Measurements from ENCODE around the gene GALNTL6.

GALNTL6 gene
- 0 reads per million in 3 experiments for total RNA-seq

GRCh38 chr4:171812665-171813525, at the start of gene GALNTL6:
GALNTL6 (plus strand) TSS chr4:171813404.
- DNase-seq, result no peak

GRCh38 chr4:171765514-171765913, 47.7 kb upstream of the GALNTL6 start:
- no peak for DNase-seq

- DNase-seq, result no peak
Observed at GRCh38 chr4:171774642-171775190, 38.5 kb upstream of the GALNTL6 start.

- DNase-seq, result no peak
Observed at GRCh38 chr4:171779301-171779700, 33.9 kb upstream of the GALNTL6 start.

GRCh38 chr4:171785388-171785787, 27.8 kb upstream of the GALNTL6 start:
- no peak for DNase-seq

- no peak for DNase-seq
Observed at GRCh38 chr4:171793723-171794122, 19.5 kb upstream of the GALNTL6 start.

GRCh38 chr4:171794528-171794927, 18.7 kb upstream of the GALNTL6 start:
- no peak for DNase-seq

GRCh38 chr4:171809854-171810253, 3.4 kb upstream of the GALNTL6 start:
- DNase-seq, result no peak

GRCh38 chr4:171812333-171812664, 905 bp upstream of the GALNTL6 start:
- no peak for DNase-seq

- no peak for DNase-seq
Observed at GRCh38 chr4:171813526-171814250, 484 bp downstream of the GALNTL6 start.

GRCh38 chr4:171814545-171814944, 1.3 kb downstream of the GALNTL6 start:
- DNase-seq, result no peak

GRCh38 chr4:171817026-171817425, 3.8 kb downstream of the GALNTL6 start:
- DNase-seq, result no peak

- DNase-seq, result no peak
Observed at GRCh38 chr4:171834640-171835039, 21.4 kb downstream of the GALNTL6 start.

- DNase-seq, result no peak
Observed at GRCh38 chr4:171843456-171843855, 30.3 kb downstream of the GALNTL6 start.

- DNase-seq, result no peak
Observed at GRCh38 chr4:171846232-171846631, 33.0 kb downstream of the GALNTL6 start.

- DNase-seq, result no peak
Observed at GRCh38 chr4:171846893-171847292, 33.7 kb downstream of the GALNTL6 start.

GRCh38 chr4:171847751-171848150, 34.5 kb downstream of the GALNTL6 start:
- DNase-seq, result no peak

GRCh38 chr4:171849686-171850222, 36.5 kb downstream of the GALNTL6 start:
- DNase-seq, result no peak

GRCh38 chr4:171851295-171851694, 38.1 kb downstream of the GALNTL6 start:
- DNase-seq, result no peak

GRCh38 chr4:171857302-171858012, 44.3 kb downstream of the GALNTL6 start:
- DNase-seq, result no peak

- DNase-seq, result no peak
Observed at GRCh38 chr4:171875291-171875690, 62.1 kb downstream of the GALNTL6 start.

GRCh38 chr4:171876636-171877035, 63.4 kb downstream of the GALNTL6 start:
- DNase-seq, result no peak

GRCh38 chr4:171880136-171880535, 66.9 kb downstream of the GALNTL6 start:
- no peak for DNase-seq

Data from central memory CD4-positive, alpha-beta T cell (primary cell).